HUES48 (cell line): Measurements from ENCODE around the gene EXO1.
A peak's percentile ranks its signal among the peaks of the same experiment; 100 is the strongest.
"Not testable (repeated sequence)": the region's sequence is repeated elsewhere in the genome, so short reads cannot be mapped to it uniquely, and the experiment has no call there.

Experiments
- H3K27ac ChIP-seq: one replicate; pipeline ENCODE4 v1.7.0; 2013; ENCODE audit warnings: low read depth, low read length, inconsistent platforms
- H3K27me3 ChIP-seq: 2 replicates; pipeline ENCODE4 v1.6.1; 2013; ENCODE audit warnings: mild to moderate bottlenecking, low read length; ENCODE audit not compliant: control insufficient read depth, insufficient read depth
- H3K36me3 ChIP-seq: 2 replicates; pipeline ENCODE4 v1.6.1; 2013; ENCODE audit warnings: low read length; ENCODE audit not compliant: control insufficient read depth, insufficient read depth
- H3K4me1 ChIP-seq: 2 replicates; pipeline ENCODE4 v1.6.1; 2013; ENCODE audit warnings: mild to moderate bottlenecking, low read length; ENCODE audit not compliant: control insufficient read depth, insufficient read depth
- H3K4me3 ChIP-seq: 2 replicates; pipeline ENCODE4 v1.5.1; 2013; ENCODE audit warnings: mild to moderate bottlenecking, low read depth, low read length
- H3K9ac ChIP-seq: 2 replicates; pipeline ENCODE4 v1.6.1; 2013; ENCODE audit warnings: mild to moderate bottlenecking, low read depth, low read length, moderate library complexity
- H3K9me3 ChIP-seq: 2 replicates; pipeline ENCODE4 v1.6.1; 2013; ENCODE audit warnings: low read length; ENCODE audit not compliant: control insufficient read depth, insufficient read depth

Gene EXO1

DNA sequence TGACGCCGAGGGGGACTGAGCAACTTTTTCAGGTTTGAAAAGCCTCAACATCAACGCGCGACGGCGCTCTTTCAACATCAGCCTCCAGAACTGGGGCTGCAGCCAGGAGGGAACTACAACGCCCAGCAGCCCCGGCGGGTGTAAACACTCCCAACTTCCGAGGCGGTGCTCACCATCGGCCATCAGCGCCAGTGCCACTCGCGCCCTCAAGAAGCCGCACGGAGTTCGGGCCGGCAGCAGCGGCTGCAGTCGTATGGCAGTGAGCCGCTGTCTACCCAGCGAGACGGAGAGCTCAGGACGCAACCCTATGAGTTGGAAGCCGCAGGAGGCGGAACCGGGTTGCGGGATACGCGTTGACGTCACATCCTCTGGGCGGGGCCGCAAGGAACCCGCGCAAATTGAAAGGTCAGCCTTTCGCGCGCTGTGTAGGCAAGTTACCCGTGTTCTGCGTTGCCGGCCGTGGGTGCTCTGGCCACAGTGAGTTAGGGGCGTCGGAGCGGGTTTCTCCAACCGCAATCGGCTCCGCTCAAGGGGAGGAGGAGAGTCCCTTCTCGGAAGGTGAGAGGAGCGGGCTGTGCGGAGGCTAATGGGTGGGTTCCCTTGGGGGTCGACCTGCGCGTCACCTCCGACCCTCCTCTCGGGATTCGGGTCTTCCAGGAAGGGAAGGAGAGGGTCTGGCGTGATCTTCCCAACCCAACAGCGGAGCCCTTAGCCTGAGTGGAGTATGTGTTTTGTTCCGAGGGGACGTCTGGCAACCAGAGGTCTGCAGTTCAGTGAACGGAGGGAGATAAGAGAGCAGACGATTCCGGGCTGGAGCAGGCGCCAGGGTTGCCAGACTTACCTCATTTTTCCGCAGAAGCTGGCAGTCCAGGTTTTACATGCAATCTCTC is at the start of gene EXO1:
EXO1 (plus strand) TSS at position 409 of the 890 bp plus-strand sequence. CDS start 2,222 bp downstream, outside the sequence.
- peak within 1 kb of the TSS; percentile 92 for H3K9ac ChIP-seq
- peak within 1 kb of the TSS; percentile 98 for H3K4me3 ChIP-seq
- H3K9me3 ChIP-seq, result no peaks in the 10 kb centered on the region
- peaks cover 12% of the 10 kb centered on the region for H3K4me1 ChIP-seq
- peaks cover 31% of the 10 kb centered on the region for H3K36me3 ChIP-seq
- H3K27me3 ChIP-seq, result no peaks in the 10 kb centered on the region
- H3K27ac ChIP-seq, result peak within 1 kb of the TSS; percentile 99

DNA sequence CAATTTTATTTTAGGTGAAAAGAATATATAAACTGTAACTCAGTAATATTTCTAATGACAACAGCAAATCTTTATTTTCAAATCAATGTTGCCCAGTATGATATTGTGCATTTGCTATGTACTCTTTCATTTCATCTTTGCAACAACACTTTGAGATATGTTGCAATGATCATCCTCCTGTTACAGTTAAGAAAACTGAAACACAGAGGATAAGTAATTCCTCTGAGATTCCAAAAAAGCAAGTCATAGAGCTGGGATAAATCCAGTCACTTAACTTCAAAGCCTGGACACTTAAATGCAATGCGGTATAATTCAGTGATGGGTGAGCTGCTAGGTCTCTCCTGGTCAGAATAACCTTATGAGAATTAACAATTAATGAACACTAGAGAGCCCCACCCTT is 48.6 kb upstream of the EXO1 start:
- no peak overlapping the region for H3K4me3 ChIP-seq
- no peaks in the 10 kb centered on the region for H3K36me3 ChIP-seq
- H3K27ac ChIP-seq, result no peak overlapping the region
- H3K4me1 ChIP-seq, result no peaks in the 10 kb centered on the region
- H3K27me3 ChIP-seq, result no peaks in the 10 kb centered on the region
- no peaks in the 10 kb centered on the region for H3K9me3 ChIP-seq
- no peak overlapping the region for H3K9ac ChIP-seq

DNA sequence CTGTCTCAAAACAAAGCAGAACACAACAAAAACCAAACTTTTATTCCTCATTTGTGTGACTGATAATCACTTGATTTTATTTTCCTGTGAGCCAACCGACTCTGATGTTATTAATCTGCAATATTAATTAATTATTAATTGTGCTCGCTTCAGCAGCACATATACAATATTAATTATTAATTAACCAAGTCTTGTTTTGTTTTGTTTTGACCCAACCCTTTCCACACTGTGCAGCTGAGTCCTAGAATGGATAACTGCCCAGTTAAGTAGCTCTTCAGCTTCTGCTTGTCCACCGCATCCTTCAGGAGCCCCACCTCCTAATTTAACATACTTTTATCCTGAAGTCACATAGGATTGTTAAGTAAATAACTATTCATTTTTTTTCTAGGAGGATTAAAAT is 47.4 kb upstream of the EXO1 start:
- no peaks in the 10 kb centered on the region for H3K4me1 ChIP-seq
- no peaks in the 10 kb centered on the region for H3K36me3 ChIP-seq
- no peak overlapping the region for H3K9ac ChIP-seq
- no peak overlapping the region for H3K27ac ChIP-seq
- no peak overlapping the region for H3K4me3 ChIP-seq
- H3K9me3 ChIP-seq, result no peaks in the 10 kb centered on the region
- no peaks in the 10 kb centered on the region for H3K27me3 ChIP-seq

DNA sequence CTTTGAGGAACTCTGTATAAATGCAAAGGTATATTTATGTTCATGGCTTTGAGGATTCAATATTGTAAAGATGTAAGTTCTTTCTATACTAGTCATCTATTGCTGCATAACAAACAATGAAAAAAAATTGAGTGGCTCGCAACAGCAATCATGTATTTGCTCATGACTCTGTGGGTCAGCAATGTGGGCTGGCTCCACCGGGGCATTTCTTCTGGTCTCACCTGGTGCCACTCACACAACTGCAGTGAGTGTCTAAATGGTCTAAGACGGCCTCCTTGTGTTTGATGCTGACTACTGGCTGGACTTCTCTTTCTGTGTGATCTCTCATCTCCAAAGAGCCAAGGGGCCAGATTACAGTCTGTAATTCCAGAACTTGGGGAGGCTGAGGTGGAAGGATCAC is 45.1 kb upstream of the EXO1 start:
- H3K9ac ChIP-seq, result no peak overlapping the region
- H3K9me3 ChIP-seq, result no peaks in the 10 kb centered on the region
- no peaks in the 10 kb centered on the region for H3K36me3 ChIP-seq
- no peaks in the 10 kb centered on the region for H3K27me3 ChIP-seq
- no peaks in the 10 kb centered on the region for H3K4me1 ChIP-seq
- no peak overlapping the region for H3K27ac ChIP-seq
- H3K4me3 ChIP-seq, result no peak overlapping the region

DNA sequence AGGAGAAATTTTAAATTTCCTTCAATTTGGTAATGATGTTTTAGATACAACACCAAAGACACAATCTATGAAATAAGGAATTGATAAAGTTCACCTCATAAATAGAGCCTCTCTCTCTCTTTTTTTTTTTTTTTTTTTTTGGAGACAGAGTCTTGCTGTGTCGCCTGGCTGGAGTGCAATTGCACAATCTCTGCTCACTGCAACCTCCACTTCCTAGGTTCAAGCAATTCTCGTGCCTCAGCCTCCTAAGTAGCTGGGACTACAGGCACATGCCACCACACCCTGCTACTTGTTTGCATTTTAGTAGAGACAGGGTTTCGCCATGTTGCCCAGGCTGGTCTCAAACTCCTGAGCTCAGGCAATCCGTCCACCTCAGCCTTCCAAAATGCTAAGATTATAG is 43.3 kb upstream of the EXO1 start:
- not testable (repeated sequence) for H3K9me3 ChIP-seq, H3K4me1 ChIP-seq, H3K27me3 ChIP-seq, H3K9ac ChIP-seq, H3K4me3 ChIP-seq, H3K27ac ChIP-seq, H3K36me3 ChIP-seq

DNA sequence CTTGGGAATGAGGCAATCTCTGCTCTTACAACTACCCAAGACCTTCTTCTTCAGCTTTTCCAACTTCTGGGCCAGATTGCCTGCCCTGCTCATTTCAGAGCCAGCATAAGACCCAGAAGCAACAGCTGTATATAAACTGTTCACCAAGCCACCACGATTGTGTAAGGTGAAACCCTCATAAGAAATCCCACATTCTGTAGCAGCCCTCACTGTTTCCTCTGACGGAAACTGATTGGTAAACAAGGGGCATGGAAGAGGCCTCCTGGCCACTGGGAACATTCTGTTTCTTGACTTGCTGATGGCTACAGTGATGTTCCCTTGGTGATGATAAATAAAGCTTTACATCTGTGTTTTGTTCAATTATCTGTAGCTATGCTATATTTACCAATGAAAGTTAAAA is 39.7 kb upstream of the EXO1 start:
- Histone ChIP-seq H3K9me3 (no peaks in the 10 kb centered on the region), H3K27me3 (no peaks in the 10 kb centered on the region), H3K27ac (no peak overlapping the region), H3K36me3 (no peaks in the 10 kb centered on the region), H3K4me1 (no peaks in the 10 kb centered on the region), H3K4me3 (no peak overlapping the region), H3K9ac (no peak overlapping the region)

DNA sequence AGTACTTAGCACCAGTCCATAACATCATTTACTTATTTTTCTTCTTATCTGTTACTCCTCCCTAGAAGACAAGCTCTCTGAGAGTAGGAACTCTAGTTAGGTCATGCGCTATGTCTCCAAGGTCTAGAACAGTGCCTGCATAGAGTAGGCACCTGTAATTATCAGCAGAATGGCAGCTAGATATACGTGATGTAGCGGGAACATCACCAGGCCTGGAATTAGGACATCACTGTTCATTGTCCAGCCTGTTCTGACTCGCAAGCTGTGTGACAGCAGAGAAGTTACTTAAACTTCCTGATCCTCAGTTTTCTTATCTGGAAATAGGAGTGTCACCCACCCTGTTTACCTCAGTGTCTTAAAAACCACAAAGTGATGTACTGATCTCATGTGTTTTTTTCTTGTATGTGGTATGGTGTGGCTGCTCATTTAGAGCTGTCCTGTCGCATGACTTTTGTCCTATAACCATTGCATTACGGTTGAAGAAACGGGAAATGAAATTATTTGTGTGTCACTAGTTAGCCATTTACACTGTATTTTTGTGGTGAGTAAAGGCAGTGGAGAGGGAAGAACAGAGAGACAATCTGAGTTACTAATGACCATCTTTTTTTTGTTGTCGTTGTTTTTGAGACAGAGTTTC is 37.1 kb upstream of the EXO1 start:
- Histone ChIP-seq H3K36me3 (no peaks in the 10 kb centered on the region), H3K4me3 (no peak overlapping the region), H3K4me1 (no peaks in the 10 kb centered on the region), H3K27ac (no peak overlapping the region), H3K27me3 (no peaks in the 10 kb centered on the region), H3K9me3 (no peaks in the 10 kb centered on the region), H3K9ac (no peak overlapping the region)

DNA sequence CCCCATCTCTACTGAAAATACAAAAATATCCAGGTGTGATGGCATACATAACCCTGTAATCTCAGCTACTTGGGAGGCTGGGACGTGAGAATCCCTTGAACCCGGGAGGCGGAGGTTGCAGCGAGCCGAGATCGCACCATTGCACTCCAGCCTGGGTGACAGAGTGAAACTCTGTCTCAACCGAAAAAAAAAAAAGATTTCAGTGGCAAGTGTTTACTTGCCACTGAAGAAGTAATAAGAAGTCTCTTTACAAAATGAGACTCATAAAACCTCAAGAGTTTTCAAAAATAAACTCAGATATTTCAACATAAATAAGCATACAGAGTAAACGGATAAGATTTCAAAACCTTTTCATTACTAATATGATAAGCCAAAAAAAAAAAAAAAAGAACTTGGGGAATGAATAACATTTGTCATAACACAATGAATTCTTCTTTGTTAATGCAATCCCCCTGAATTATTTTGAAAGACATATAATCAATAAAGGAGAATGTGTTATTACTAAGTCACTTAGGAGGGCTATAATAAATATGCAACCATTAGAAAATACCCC is 34.2 kb upstream of the EXO1 start:
- H3K27ac ChIP-seq, result no peak overlapping the region
- H3K4me3 ChIP-seq, result no peak overlapping the region
- H3K36me3 ChIP-seq, result no peaks in the 10 kb centered on the region
- H3K9me3 ChIP-seq, result no peaks in the 10 kb centered on the region
- no peaks in the 10 kb centered on the region for H3K27me3 ChIP-seq
- no peaks in the 10 kb centered on the region for H3K4me1 ChIP-seq
- H3K9ac ChIP-seq, result no peak overlapping the region

DNA sequence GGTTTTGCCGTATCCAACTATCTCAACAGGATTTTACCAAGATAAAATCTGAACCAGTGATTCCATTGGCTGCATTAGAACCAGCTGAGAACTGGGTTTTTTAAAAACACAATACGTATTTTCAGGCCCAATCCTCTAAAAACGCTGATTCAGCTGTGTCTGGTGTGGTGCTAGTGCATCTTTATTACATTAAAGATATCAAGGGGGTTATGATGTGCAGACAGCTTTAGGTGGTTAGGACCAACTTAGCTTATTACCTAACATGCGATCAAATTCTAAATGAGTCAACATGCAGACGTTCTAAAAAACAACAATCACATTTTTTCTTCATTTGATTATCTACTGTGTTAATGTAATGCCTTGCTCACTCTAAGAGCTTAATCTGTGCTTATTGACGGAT is 32.0 kb upstream of the EXO1 start:
- Histone ChIP-seq H3K9ac (no peak overlapping the region), H3K36me3 (no peaks in the 10 kb centered on the region), H3K27me3 (no peaks in the 10 kb centered on the region), H3K9me3 (no peaks in the 10 kb centered on the region), H3K27ac (no peak overlapping the region), H3K4me1 (no peaks in the 10 kb centered on the region), H3K4me3 (no peak overlapping the region)

DNA sequence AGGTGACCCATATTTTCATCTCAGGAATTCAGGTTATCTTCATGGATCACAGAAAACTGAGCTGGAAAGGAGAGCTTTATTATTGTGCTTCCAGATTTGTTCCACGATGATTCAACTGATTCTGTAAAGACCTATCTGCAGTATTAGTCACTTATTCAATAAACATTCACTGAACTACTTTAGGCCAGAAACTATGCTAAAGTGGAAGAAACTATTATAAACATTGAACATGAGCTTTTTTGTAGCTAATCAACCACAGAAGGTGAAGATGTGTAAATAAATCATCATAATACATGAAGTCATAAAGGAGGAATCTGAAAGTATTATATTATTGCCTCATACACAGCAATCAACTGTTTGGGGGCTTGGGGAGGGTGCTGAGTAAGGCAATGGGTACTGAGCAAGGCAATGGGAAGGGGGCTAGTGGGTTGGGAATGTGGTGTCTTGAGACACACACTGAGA is 30.6 kb upstream of the EXO1 start:
- Histone ChIP-seq H3K27me3 (no peaks in the 10 kb centered on the region), H3K36me3 (no peaks in the 10 kb centered on the region), H3K9ac (no peak overlapping the region), H3K9me3 (no peaks in the 10 kb centered on the region), H3K4me1 (no peaks in the 10 kb centered on the region), H3K4me3 (no peak overlapping the region), H3K27ac (no peak overlapping the region)

DNA sequence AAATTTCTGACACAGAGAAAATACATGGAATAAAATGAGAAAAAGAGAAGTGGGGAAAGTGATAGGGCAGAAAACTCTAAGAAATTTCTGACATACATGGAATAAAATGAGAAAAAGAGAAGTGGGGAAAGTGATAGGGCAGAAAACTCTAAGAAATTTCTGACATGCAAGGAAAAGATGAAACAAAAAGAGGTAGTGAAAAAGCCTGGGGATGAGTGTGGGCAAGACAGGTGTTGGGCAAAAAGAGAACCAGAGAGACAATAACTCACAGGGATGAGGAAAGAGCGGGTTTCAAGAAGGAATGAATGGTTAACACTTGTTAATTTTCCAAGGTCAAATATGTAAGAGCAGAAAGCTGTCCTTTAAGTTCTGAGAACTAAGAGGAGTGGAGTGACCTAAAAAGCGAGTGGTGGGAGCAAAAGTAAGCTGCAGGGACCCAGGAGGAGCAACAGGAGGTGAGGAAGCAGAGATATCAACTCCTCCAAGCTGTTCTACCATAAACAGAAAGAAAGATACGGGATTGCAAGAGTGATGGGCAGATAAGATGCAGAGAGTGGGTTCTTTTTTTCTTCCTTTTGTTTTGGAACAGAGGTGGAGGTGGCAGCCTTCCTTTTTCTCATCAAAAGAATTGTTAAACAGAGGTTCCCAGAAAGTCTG is 29.9 kb upstream of the EXO1 start:
- Histone ChIP-seq H3K27me3 (no peaks in the 10 kb centered on the region), H3K9me3 (no peaks in the 10 kb centered on the region), H3K9ac (no peak overlapping the region), H3K4me1 (no peaks in the 10 kb centered on the region), H3K27ac (no peak overlapping the region), H3K36me3 (no peaks in the 10 kb centered on the region), H3K4me3 (no peak overlapping the region)
